Breast epithelium (tissue), 4 donors: ENCODE data around the gene DNASE1L2. TPM values are rescaled to one million over a fixed set of nuclear protein-coding genes. Genes with fewer than 3 reads are reported as not detected.

ENCODE experiments used
- DNase-seq, 2 donors: peaks; one replicate each; pipeline ENCODE4 v3.0.0-alpha.2; 2019; ENCODE audit warnings: low spot score in 2 of 2
- H3K27ac ChIP-seq, 2 donors: fragments of 200-600 bp; sonication (generic) in 1 of 2; one replicate each; pipeline ENCODE4 v1.5.1; 2016 to 2019; ENCODE audit warnings: mild to moderate bottlenecking in 1 of 2
- H3K27me3 ChIP-seq, 2 donors: fragments of 200-600 bp; sonication (generic) in 1 of 2; one replicate each; pipeline versions ENCODE4 v1.5.1 to v1.6.0; 2017 to 2019; ENCODE audit warnings: control low read depth in 1 of 2, mild to moderate bottlenecking in 1 of 2
- H3K36me3 ChIP-seq: fragments of 200-600 bp; one replicate; pipeline ENCODE4 v1.5.1; 2019
- H3K4me1 ChIP-seq, 2 donors: fragments of 200-600 bp; sonication (generic); one replicate each; pipeline ENCODE4 v1.5.1; 2016 to 2019; ENCODE audit warnings: control low read depth in 1 of 2
- H3K4me3 ChIP-seq, 3 donors: fragments of 200-600 bp; sonication (generic); 1 replicate in 2 of 3; 2 replicates in 1 of 3; pipeline ENCODE4 v1.5.1; 2016 to 2019; ENCODE audit warnings: mild to moderate bottlenecking in 3 of 3, moderate library complexity in 2 of 3
- H3K9me3 ChIP-seq, 2 donors: fragments of 200-600 bp; sonication (generic) in 1 of 2; one replicate each; pipeline ENCODE4 v1.5.1; 2016 to 2019; ENCODE audit warnings: control low read depth in 1 of 2
- POLR2A ChIP-seq: fragments of 450-650 bp; IDR thresholded peaks from one replicate; pipeline ENCODE4 v1.6.1; 2016; ENCODE audit warnings: antibody characterized with exemption, mild to moderate bottlenecking, moderate library complexity
- POLR2AphosphoS5 ChIP-seq, 3 donors: sonication (generic); formaldehyde crosslinking; IDR thresholded peaks; one replicate each; pipeline ENCODE4 v1.6.1; 2017; ENCODE audit warnings: antibody characterized with exemption in 3 of 3
- intact Hi-C: fragments of 100-400 bp; cut with DNase I; formaldehyde crosslinking; loops from one replicate; pipeline ENCODE4 v1.15.1; 2023; ENCODE audit warnings: low total_unique reads
- total RNA-seq, 3 donors: library from RNA; depleted of rRNA; stranded (reverse); fragments of >200 nt; gene quantifications; one replicate each; pipeline ENCODE4 v1.1.0, GENCODE V29; 2016
- TF ChIP-seq, protein P1 (sequence below), 3 donors: fragments of 450-650 bp; IDR thresholded peaks; one replicate each; pipeline ENCODE4 v1.5.1; 2016 to 2017; ENCODE audit warnings: antibody characterized with exemption in 3 of 3, mild to moderate bottlenecking in 3 of 3, moderate library complexity in 3 of 3

The DNASE1L2 gene
- total RNA-seq, 3 donors from 2014 or later = 0.59 to 0.66 TPM; not detected in 1

GRCh38 chr16:2196981-2197511, 39.2 kb upstream of the DNASE1L2 start:
- intact Hi-C loops = no loop called here
- Histone ChIP-seq H3K4me1 (peaks cover 5 to 14% of the 10 kb centered on the region in 2 donors), H3K9me3 (no peaks in the 10 kb centered on the region), H3K27me3 (no peaks in the 10 kb centered on the region), H3K36me3 (no peaks in the 10 kb centered on the region), H3K27ac (no peak overlapping the region), H3K4me3 (peak overlapping the region; percentile 7 to 85 (median 44))
- no peak for TF ChIP-seq POLR2AphosphoS5 (IDR thresholded peaks at IDR 0.05)
- TF ChIP-seq, protein P1, sequence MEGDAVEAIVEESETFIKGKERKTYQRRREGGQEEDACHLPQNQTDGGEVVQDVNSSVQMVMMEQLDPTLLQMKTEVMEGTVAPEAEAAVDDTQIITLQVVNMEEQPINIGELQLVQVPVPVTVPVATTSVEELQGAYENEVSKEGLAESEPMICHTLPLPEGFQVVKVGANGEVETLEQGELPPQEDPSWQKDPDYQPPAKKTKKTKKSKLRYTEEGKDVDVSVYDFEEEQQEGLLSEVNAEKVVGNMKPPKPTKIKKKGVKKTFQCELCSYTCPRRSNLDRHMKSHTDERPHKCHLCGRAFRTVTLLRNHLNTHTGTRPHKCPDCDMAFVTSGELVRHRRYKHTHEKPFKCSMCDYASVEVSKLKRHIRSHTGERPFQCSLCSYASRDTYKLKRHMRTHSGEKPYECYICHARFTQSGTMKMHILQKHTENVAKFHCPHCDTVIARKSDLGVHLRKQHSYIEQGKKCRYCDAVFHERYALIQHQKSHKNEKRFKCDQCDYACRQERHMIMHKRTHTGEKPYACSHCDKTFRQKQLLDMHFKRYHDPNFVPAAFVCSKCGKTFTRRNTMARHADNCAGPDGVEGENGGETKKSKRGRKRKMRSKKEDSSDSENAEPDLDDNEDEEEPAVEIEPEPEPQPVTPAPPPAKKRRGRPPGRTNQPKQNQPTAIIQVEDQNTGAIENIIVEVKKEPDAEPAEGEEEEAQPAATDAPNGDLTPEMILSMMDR (IDR thresholded peaks at IDR 0.05) = no peak
- TF ChIP-seq POLR2A = no peak
- DNase-seq = no peak

- H3K36me3 ChIP-seq = no peaks in the 10 kb centered on the region
- no peak overlapping the region for H3K27ac ChIP-seq
- no peak for DNase-seq
- no peak overlapping the region for H3K4me3 ChIP-seq
- H3K4me1 ChIP-seq = peaks cover 5 to 14% of the 10 kb centered on the region in 2 donors
- H3K27me3 ChIP-seq = no peaks in the 10 kb centered on the region
- no peaks in the 10 kb centered on the region for H3K9me3 ChIP-seq
- TF ChIP-seq, protein P1 (IDR thresholded peaks at IDR 0.05) = no peak
- TF ChIP-seq POLR2AphosphoS5 (IDR thresholded peaks at IDR 0.05) (no peak), POLR2A (no peak)
- intact Hi-C loops = no loop called here
These were observed 38.5 kb upstream of the DNASE1L2 start for GRCh38 chr16:2197765-2198164.

DNA sequence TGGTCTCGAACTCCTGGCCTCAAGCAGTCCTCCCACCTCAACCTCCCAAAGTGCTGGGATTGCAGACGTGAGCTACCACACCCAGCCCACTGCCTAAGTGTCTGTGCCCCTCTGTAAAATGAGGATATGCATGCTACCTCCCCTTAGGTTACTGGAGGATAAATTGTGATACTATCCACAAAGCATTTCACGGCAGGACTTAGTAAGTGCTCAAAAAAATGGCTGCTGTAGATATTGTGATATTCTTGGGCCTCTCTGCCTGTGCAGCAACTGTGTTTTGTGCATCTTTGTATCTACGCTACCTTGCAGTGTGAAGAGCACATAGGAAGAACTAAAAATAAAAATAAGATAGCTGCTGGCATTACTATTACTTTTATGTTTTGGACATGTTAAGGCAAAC, 38.0 kb upstream of the DNASE1L2 start:
- no peak overlapping the region for H3K4me3 ChIP-seq
- no peaks in the 10 kb centered on the region for H3K9me3 ChIP-seq
- no peak overlapping the region for H3K27ac ChIP-seq
- H3K4me1 ChIP-seq = peaks cover 5 to 14% of the 10 kb centered on the region in 2 donors
- TF ChIP-seq, protein P1 (IDR thresholded peaks at IDR 0.05) = no peak
- TF ChIP-seq POLR2A = no peak
- TF ChIP-seq POLR2AphosphoS5 (IDR thresholded peaks at IDR 0.05) = no peak
- intact Hi-C loops = no loop called here
- H3K27me3 ChIP-seq = no peaks in the 10 kb centered on the region
- no peaks in the 10 kb centered on the region for H3K36me3 ChIP-seq
- DNase-seq = no peak

DNA sequence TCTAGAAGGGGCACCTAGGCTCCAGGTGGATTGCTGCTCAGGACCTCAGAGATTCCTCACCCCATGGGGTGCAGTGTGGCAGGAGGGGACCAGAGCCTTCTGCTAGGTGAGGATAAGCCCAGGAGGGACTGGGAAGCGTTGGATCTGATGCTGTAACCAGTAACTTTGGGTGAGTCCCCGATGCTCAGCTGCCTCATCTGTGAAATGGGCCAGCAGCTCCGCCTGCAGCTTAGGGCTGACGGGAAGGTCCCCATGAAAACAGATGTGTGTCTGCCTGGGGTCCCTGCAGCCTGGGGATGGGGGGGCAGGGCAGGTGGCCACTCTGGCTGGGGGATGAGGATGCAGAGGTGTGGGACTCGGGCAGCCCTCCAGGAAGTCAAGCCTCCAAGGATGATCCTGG, 37.1 kb upstream of the DNASE1L2 start:
- intact Hi-C loops = no loop called here
- H3K27me3 ChIP-seq = no peaks in the 10 kb centered on the region
- H3K4me3 ChIP-seq = no peak overlapping the region
- no peak for TF ChIP-seq POLR2AphosphoS5 (IDR thresholded peaks at IDR 0.05)
- no peak for TF ChIP-seq POLR2A
- TF ChIP-seq, protein P1 (IDR thresholded peaks at IDR 0.05) = no peak
- H3K27ac ChIP-seq = no peak overlapping the region
- no peak for DNase-seq
- H3K36me3 ChIP-seq = no peaks in the 10 kb centered on the region
- H3K4me1 ChIP-seq = peaks cover 5 to 14% of the 10 kb centered on the region in 2 donors
- no peaks in the 10 kb centered on the region for H3K9me3 ChIP-seq

GRCh38 chr16:2199621-2200139, 36.6 kb upstream of the DNASE1L2 start:
- Histone ChIP-seq H3K9me3 (no peaks in the 10 kb centered on the region), H3K4me3 (no peak overlapping the region), H3K36me3 (no peaks in the 10 kb centered on the region), H3K27ac (no peak overlapping the region), H3K4me1 (peaks cover 5 to 13% of the 10 kb centered on the region in 2 donors), H3K27me3 (no peaks in the 10 kb centered on the region)
- TF ChIP-seq, protein P1 (IDR thresholded peaks at IDR 0.05) = no peak
- TF ChIP-seq POLR2A = no peak
- TF ChIP-seq POLR2AphosphoS5 (IDR thresholded peaks at IDR 0.05) = no peak
- intact Hi-C loops = no loop called here
- no peak for DNase-seq
